GM18951 (cell line): ENCODE data around the gene NOP9.
"Not testable (repeated sequence)": the region's sequence is repeated elsewhere in the genome, so short reads cannot be mapped to it uniquely, and the experiment has no call there.

Experiments used
- POLR2A ChIP-seq: IDR thresholded peaks from 4 replicates; pipeline ENCODE4 v1.6.1; 2011; ENCODE audit warnings: mild to moderate bottlenecking; ENCODE audit not compliant: insufficient read length, insufficient read depth; ENCODE audit errors: extremely low read depth
- in situ Hi-C: fragments of 300-500 bp; cut with MboI; formaldehyde crosslinking; loops from one replicate; pipeline ENCODE4 v1.12.0; 2022; ENCODE audit warnings: low sequenced_read_pairs, mixed read lengths, inconsistent platforms; ENCODE audit not compliant: unreplicated experiment

The NOP9 gene

GRCh38 chr14:24324024-24324423 lies 24.4 kb downstream of the NOP9 start:
- in situ Hi-C loops, result no loop called here
- TF ChIP-seq POLR2A, result no peak

GRCh38 chr14:24325041-24325530 lies 25.4 kb downstream of the NOP9 start:
- no peak for TF ChIP-seq POLR2A
- in situ Hi-C loops, result no loop called here

GRCh38 chr14:24325963-24326362 lies 26.3 kb downstream of the NOP9 start:
- in situ Hi-C loops, result no loop called here
- no peak for TF ChIP-seq POLR2A

GRCh38 chr14:24327303-24327702 lies 27.7 kb downstream of the NOP9 start:
- in situ Hi-C loops, result no loop called here

GRCh38 chr14:24327914-24328313 lies 28.3 kb downstream of the NOP9 start:
- in situ Hi-C loops, result not testable (repeated sequence)

More at GRCh38 chr14:24327303-24327702, 27.7 kb downstream of the NOP9 start:
- no peak for TF ChIP-seq POLR2A

GRCh38 chr14:24329073-24329663 lies 29.5 kb downstream of the NOP9 start:
- no peak for TF ChIP-seq POLR2A
- in situ Hi-C loops, result no loop called here

GRCh38 chr14:24329736-24330135 lies 30.1 kb downstream of the NOP9 start:
- in situ Hi-C loops, result loop anchor here (10.0 kb wide), 1 partner anchor 105 kb away; no protein-coding TSS in a partner anchor
- TF ChIP-seq POLR2A, result no peak

- in situ Hi-C loops, result loop anchor here (10.0 kb wide), 1 partner anchor 104 kb away; no protein-coding TSS in a partner anchor
- no peak for TF ChIP-seq POLR2A
Measured at GRCh38 chr14:24330973-24331674, 31.5 kb downstream of the NOP9 start.

- in situ Hi-C loops, result loop anchor here (10.0 kb wide), 1 partner anchor 103 kb away; no protein-coding TSS in a partner anchor
- no peak for TF ChIP-seq POLR2A
Measured at GRCh38 chr14:24331731-24332267, 32.1 kb downstream of the NOP9 start.

GRCh38 chr14:24332268-24332993 lies 32.8 kb downstream of the NOP9 start:
- in situ Hi-C loops, result loop anchor here (10.0 kb wide), 1 partner anchor 102 kb away; no protein-coding TSS in a partner anchor
- TF ChIP-seq POLR2A, result no peak

GRCh38 chr14:24334431-24335291 lies 35.0 kb downstream of the NOP9 start, which contains the start of gene ADCY4:
Gene ADCY4, minus strand, starts transcription at chr14:24335071. Its CDS starts 419 bp downstream, at chr14:24334652.
- TF ChIP-seq POLR2A, result no peak
- in situ Hi-C loops, result loop anchor here (10.0 kb wide), 1 partner anchor 100 kb away; no protein-coding TSS in a partner anchor
